Keratinocyte (primary cell): Measurements from ENCODE around the gene CDKN2D.
A peak's percentile ranks its signal among the peaks of the same experiment; 100 is the strongest.

Experiments used
- EZH2 ChIP-seq: IDR thresholded peaks from one replicate; pipeline ENCODE4 v1.6.1; 2012; ENCODE audit warnings: inconsistent platforms, mild to moderate bottlenecking, low read length, moderate library complexity
- TF ChIP-seq, protein P1 (sequence below), 3 experiments: IDR thresholded peaks in 1 of 3; conservative IDR thresholded peaks in 1 of 3; optimal IDR thresholded peaks in 1 of 3; 2 replicates in 2 of 3; 3 replicates in 1 of 3; pipeline versions ENCODE3 to v1.5.1; 2011; ENCODE audit warnings: low read length in 3 of 3, mild to moderate bottlenecking in 3 of 3, moderate library complexity in 2 of 3, control low read depth in 1 of 3, inconsistent platforms in 1 of 3; ENCODE audit not compliant: insufficient read depth in 2 of 3; ENCODE audit errors: extremely low read depth in 1 of 3

DNA sequence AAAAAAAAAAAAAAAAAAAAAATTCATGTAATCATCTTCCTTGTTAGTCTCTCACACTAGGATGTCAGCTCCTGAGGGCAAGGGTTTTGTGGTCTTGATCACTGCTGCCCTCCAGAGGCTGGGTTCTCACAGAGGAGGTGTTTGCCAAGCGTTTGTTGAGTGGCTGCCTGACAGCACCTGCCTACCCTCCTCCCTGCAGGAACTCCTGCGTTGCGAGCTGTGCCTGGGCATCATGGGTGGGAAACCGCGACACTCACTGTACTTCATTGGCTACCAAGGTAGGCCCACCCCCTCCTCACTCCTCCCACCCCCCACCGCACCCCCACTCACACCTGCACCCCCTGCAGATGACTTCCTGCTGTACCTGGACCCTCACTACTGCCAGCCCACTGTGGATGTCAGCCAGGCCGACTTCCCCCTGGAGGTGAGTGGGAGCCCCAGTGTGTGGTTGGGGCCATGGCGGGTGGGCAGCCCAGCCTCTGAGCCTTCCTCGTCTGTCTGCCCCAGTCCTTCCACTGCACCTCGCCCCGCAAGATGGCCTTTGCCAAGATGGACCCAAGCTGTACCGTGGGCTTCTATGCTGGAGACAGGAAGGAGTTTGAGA is 17.0 kb downstream of the CDKN2D start:
- TF ChIP-seq, protein P1, sequence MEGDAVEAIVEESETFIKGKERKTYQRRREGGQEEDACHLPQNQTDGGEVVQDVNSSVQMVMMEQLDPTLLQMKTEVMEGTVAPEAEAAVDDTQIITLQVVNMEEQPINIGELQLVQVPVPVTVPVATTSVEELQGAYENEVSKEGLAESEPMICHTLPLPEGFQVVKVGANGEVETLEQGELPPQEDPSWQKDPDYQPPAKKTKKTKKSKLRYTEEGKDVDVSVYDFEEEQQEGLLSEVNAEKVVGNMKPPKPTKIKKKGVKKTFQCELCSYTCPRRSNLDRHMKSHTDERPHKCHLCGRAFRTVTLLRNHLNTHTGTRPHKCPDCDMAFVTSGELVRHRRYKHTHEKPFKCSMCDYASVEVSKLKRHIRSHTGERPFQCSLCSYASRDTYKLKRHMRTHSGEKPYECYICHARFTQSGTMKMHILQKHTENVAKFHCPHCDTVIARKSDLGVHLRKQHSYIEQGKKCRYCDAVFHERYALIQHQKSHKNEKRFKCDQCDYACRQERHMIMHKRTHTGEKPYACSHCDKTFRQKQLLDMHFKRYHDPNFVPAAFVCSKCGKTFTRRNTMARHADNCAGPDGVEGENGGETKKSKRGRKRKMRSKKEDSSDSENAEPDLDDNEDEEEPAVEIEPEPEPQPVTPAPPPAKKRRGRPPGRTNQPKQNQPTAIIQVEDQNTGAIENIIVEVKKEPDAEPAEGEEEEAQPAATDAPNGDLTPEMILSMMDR (optimal IDR thresholded peaks at IDR 0.05 in 1 of 3, IDR thresholded peaks at IDR 0.05 in 1 of 3, conservative IDR thresholded peaks at IDR 0.05 in 1 of 3; ENCODE audit: extremely low read depth in 1 of 3, insufficient read depth in 2 of 3, low read length in 3 of 3) = peak; percentile 48 to 76 (median 55)
- no peak for TF ChIP-seq EZH2
